ENCODE measurements around the gene POTEC. TPM values are rescaled to one million over a fixed set of nuclear protein-coding genes. Genes with fewer than 3 reads are reported as not detected.
"Not testable (repeated sequence)": the region's sequence is repeated elsewhere in the genome, so short reads cannot be mapped to it uniquely, and the experiment has no call there.

POTEC gene
- total RNA-seq, 1 donor from 2014 or later = not detected

GRCh38 chr18:14475520-14475919 is 67.9 kb downstream of the POTEC start:
- H3K27me3 Mint-ChIP-seq (ENCODE audit: unreplicated experiment); H3K27ac Mint-ChIP-seq (ENCODE audit: unreplicated experiment); H3K4me3 Mint-ChIP-seq (ENCODE audit: unreplicated experiment); DNase-seq (ENCODE audit: low spot score); H3K9me3 Mint-ChIP-seq (ENCODE audit: unreplicated experiment); H3K36me3 Mint-ChIP-seq (ENCODE audit: low read depth, unreplicated experiment); H3K4me1 Mint-ChIP-seq (ENCODE audit: unreplicated experiment): not testable (repeated sequence)

GRCh38 chr18:14474752-14475151 is 68.6 kb downstream of the POTEC start:
- H3K4me3 Mint-ChIP-seq (ENCODE audit: unreplicated experiment); H3K9me3 Mint-ChIP-seq (ENCODE audit: unreplicated experiment); H3K4me1 Mint-ChIP-seq (ENCODE audit: unreplicated experiment); DNase-seq (ENCODE audit: low spot score); H3K27me3 Mint-ChIP-seq (ENCODE audit: unreplicated experiment); H3K36me3 Mint-ChIP-seq (ENCODE audit: low read depth, unreplicated experiment); H3K27ac Mint-ChIP-seq (ENCODE audit: unreplicated experiment): not testable (repeated sequence)

GRCh38 chr18:14474007-14474720 is 69.2 kb downstream of the POTEC start:
- not testable (repeated sequence) for DNase-seq (ENCODE audit: low spot score); H3K27ac Mint-ChIP-seq (ENCODE audit: unreplicated experiment); H3K4me3 Mint-ChIP-seq (ENCODE audit: unreplicated experiment); H3K9me3 Mint-ChIP-seq (ENCODE audit: unreplicated experiment); H3K36me3 Mint-ChIP-seq (ENCODE audit: low read depth, unreplicated experiment); H3K4me1 Mint-ChIP-seq (ENCODE audit: unreplicated experiment); H3K27me3 Mint-ChIP-seq (ENCODE audit: unreplicated experiment)

- H3K36me3 Mint-ChIP-seq (ENCODE audit: low read depth, unreplicated experiment); H3K27me3 Mint-ChIP-seq (ENCODE audit: unreplicated experiment); H3K9me3 Mint-ChIP-seq (ENCODE audit: unreplicated experiment); H3K4me3 Mint-ChIP-seq (ENCODE audit: unreplicated experiment); DNase-seq (ENCODE audit: low spot score); H3K4me1 Mint-ChIP-seq (ENCODE audit: unreplicated experiment); H3K27ac Mint-ChIP-seq (ENCODE audit: unreplicated experiment): not testable (repeated sequence)
Observed at GRCh38 chr18:14473250-14474006, 70.0 kb downstream of the POTEC start.

GRCh38 chr18:14471286-14471685 is 72.1 kb downstream of the POTEC start:
- not testable (repeated sequence) for DNase-seq (ENCODE audit: low spot score); H3K27ac Mint-ChIP-seq (ENCODE audit: unreplicated experiment); H3K4me1 Mint-ChIP-seq (ENCODE audit: unreplicated experiment); H3K36me3 Mint-ChIP-seq (ENCODE audit: low read depth, unreplicated experiment); H3K4me3 Mint-ChIP-seq (ENCODE audit: unreplicated experiment); H3K27me3 Mint-ChIP-seq (ENCODE audit: unreplicated experiment); H3K9me3 Mint-ChIP-seq (ENCODE audit: unreplicated experiment)

- not testable (repeated sequence) for H3K27me3 Mint-ChIP-seq (ENCODE audit: unreplicated experiment); DNase-seq (ENCODE audit: low spot score); H3K4me3 Mint-ChIP-seq (ENCODE audit: unreplicated experiment); H3K36me3 Mint-ChIP-seq (ENCODE audit: low read depth, unreplicated experiment); H3K9me3 Mint-ChIP-seq (ENCODE audit: unreplicated experiment); H3K27ac Mint-ChIP-seq (ENCODE audit: unreplicated experiment); H3K4me1 Mint-ChIP-seq (ENCODE audit: unreplicated experiment)
Observed at GRCh38 chr18:14470446-14470845, 73.0 kb downstream of the POTEC start.

- not testable (repeated sequence) for H3K9me3 Mint-ChIP-seq (ENCODE audit: unreplicated experiment); H3K27me3 Mint-ChIP-seq (ENCODE audit: unreplicated experiment); H3K4me3 Mint-ChIP-seq (ENCODE audit: unreplicated experiment); H3K4me1 Mint-ChIP-seq (ENCODE audit: unreplicated experiment); DNase-seq (ENCODE audit: low spot score); H3K36me3 Mint-ChIP-seq (ENCODE audit: low read depth, unreplicated experiment); H3K27ac Mint-ChIP-seq (ENCODE audit: unreplicated experiment)
Observed at GRCh38 chr18:14470046-14470445, 73.4 kb downstream of the POTEC start.

- not testable (repeated sequence) for H3K36me3 Mint-ChIP-seq (ENCODE audit: low read depth, unreplicated experiment); H3K27ac Mint-ChIP-seq (ENCODE audit: unreplicated experiment); H3K4me3 Mint-ChIP-seq (ENCODE audit: unreplicated experiment); DNase-seq (ENCODE audit: low spot score); H3K27me3 Mint-ChIP-seq (ENCODE audit: unreplicated experiment); H3K4me1 Mint-ChIP-seq (ENCODE audit: unreplicated experiment)
- H3K9me3 Mint-ChIP-seq (ENCODE audit: unreplicated experiment) = peaks cover 14% of the 10 kb centered on the region
Observed at GRCh38 chr18:14465989-14466388, 77.4 kb downstream of the POTEC start.

Other genes with a start within 250 kb of the POTEC start
- not detected for gene ANKRD30B, start 204.6 kb upstream of the POTEC start, total RNA-seq (ENCODE audit: unreplicated experiment)